Suprapubic skin (tissue), 4 donors: ENCODE results near the gene CHST15.

Experiments used
- CTCF ChIP-seq, 2 donors: fragments of 200-600 bp in 1 of 2; fragments of 450-650 bp in 1 of 2; sonication (generic) in 1 of 2; IDR thresholded peaks; one replicate each; pipeline ENCODE4 v1.5.1; 2016 to 2019; ENCODE audit warnings: antibody characterized with exemption in 2 of 2, mild to moderate bottlenecking in 1 of 2, moderate library complexity in 1 of 2
- EP300 ChIP-seq: sonication (generic); formaldehyde crosslinking; IDR thresholded peaks from one replicate; pipeline ENCODE4 v1.6.1; 2017; ENCODE audit warnings: antibody characterized with exemption
- POLR2A ChIP-seq, 2 donors: fragments of 450-650 bp; IDR thresholded peaks; one replicate each; pipeline ENCODE4 v1.6.1; 2017; ENCODE audit warnings: antibody characterized with exemption in 2 of 2, mild to moderate bottlenecking in 2 of 2, moderate library complexity in 2 of 2
- POLR2AphosphoS5 ChIP-seq, 3 donors: sonication (generic); formaldehyde crosslinking; IDR thresholded peaks; one replicate each; pipeline ENCODE4 v1.6.1; 2017; ENCODE audit warnings: antibody characterized with exemption in 3 of 3

- no peak for TF ChIP-seq POLR2AphosphoS5 (IDR thresholded peaks at IDR 0.05)
- no peak for TF ChIP-seq CTCF (IDR thresholded peaks at IDR 0.05)
- no peak for TF ChIP-seq EP300
- TF ChIP-seq POLR2A (IDR thresholded peaks at IDR 0.05): no peak
These were observed 126.5 kb downstream of the CHST15 start for GRCh38 chr10:123966896-123967231.
